RWPE2 (cell line): ENCODE results near the gene IL9.
"Not testable (repeated sequence)": the region's sequence is repeated elsewhere in the genome, so short reads cannot be mapped to it uniquely, and the experiment has no call there.

Experiments
- ATAC-seq: fragments of 200-7000 bp; cut with Tn5 transposase; 3 replicates; pipeline ENCODE4 v1.9.1; 2021; ENCODE audit warnings: low read depth
- DNase-seq: peaks from one replicate; pipeline ENCODE4 v3.0.0-alpha.2; 2020; ENCODE audit warnings: low spot score
- H3K27ac ChIP-seq: fragments of 450-650 bp; 2 replicates; pipeline ENCODE4 v1.5.1; 2017; ENCODE audit warnings: mild to moderate bottlenecking; ENCODE audit not compliant: poor library complexity, severe bottlenecking
- H3K27me3 ChIP-seq: fragments of 250-450 bp; sonication (Bioruptor Pico); 2 replicates; pipeline ENCODE4 v1.5.1; 2021; ENCODE audit warnings: mild to moderate bottlenecking, moderate library complexity; ENCODE audit not compliant: insufficient read depth, poor library complexity, severe bottlenecking
- H3K36me3 ChIP-seq: fragments of 250-450 bp; sonication (Bioruptor Pico); 2 replicates; pipeline ENCODE4 v1.5.1; 2020; ENCODE audit warnings: low read depth, mild to moderate bottlenecking, moderate library complexity
- H3K4me1 ChIP-seq: fragments of 250-450 bp; sonication (Bioruptor Pico); 2 replicates; pipeline ENCODE4 v1.5.1; 2021; ENCODE audit warnings: mild to moderate bottlenecking, moderate library complexity; ENCODE audit not compliant: insufficient read depth, poor library complexity, severe bottlenecking
- H3K4me3 ChIP-seq: fragments of 250-450 bp; sonication (Bioruptor Pico); 2 replicates; pipeline ENCODE4 v1.5.1; 2021; ENCODE audit warnings: mild to moderate bottlenecking, moderate library complexity; ENCODE audit not compliant: severe bottlenecking
- H3K9me3 ChIP-seq: fragments of 250-450 bp; sonication (Bioruptor Pico); 2 replicates; pipeline ENCODE4 v1.5.1; 2021; ENCODE audit warnings: mild to moderate bottlenecking, moderate library complexity; ENCODE audit not compliant: severe bottlenecking
- CTCF ChIP-seq: fragments of 450-650 bp; IDR thresholded peaks from one replicate; pipeline ENCODE4 v1.5.1; 2017; ENCODE audit warnings: mild to moderate bottlenecking, moderate library complexity; ENCODE audit not compliant: poor library complexity, severe bottlenecking

IL9 gene

GRCh38 chr5:135862086-135862485 lies 33.6 kb downstream of the IL9 start:
- Histone ChIP-seq H3K36me3 (no peaks in the 10 kb centered on the region), H3K27me3 (no peaks in the 10 kb centered on the region), H3K27ac (no peak overlapping the region), H3K4me3 (no peak overlapping the region), H3K4me1 (no peaks in the 10 kb centered on the region), H3K9me3 (no peaks in the 10 kb centered on the region)
- TF ChIP-seq CTCF: no peak
- no peak for ATAC-seq
- no peak for DNase-seq

- DNase-seq: no peak
- Histone ChIP-seq H3K4me1 (no peaks in the 10 kb centered on the region), H3K27ac (no peak overlapping the region), H3K27me3 (no peaks in the 10 kb centered on the region), H3K9me3 (no peaks in the 10 kb centered on the region), H3K4me3 (no peak overlapping the region), H3K36me3 (no peaks in the 10 kb centered on the region)
- ATAC-seq: no peak
- no peak for TF ChIP-seq CTCF
Observed at GRCh38 chr5:135861641-135862040, 34.0 kb downstream of the IL9 start.

- no peaks in the 10 kb centered on the region for H3K9me3 ChIP-seq
- DNase-seq (no peak), ATAC-seq (no peak)
Observed at GRCh38 chr5:135859641-135860040, 36.0 kb downstream of the IL9 start.

GRCh38 chr5:135859186-135859585 lies 36.5 kb downstream of the IL9 start:
- H3K4me3 ChIP-seq, H3K27ac ChIP-seq, ATAC-seq, H3K36me3 ChIP-seq, H3K9me3 ChIP-seq, H3K27me3 ChIP-seq, H3K4me1 ChIP-seq, DNase-seq: not testable (repeated sequence)

More at GRCh38 chr5:135859641-135860040, 36.0 kb downstream of the IL9 start:
- Histone ChIP-seq H3K27me3 (no peaks in the 10 kb centered on the region), H3K27ac (no peak overlapping the region), H3K4me3 (no peak overlapping the region), H3K4me1 (no peaks in the 10 kb centered on the region), H3K36me3 (no peaks in the 10 kb centered on the region)
- no peak for TF ChIP-seq CTCF

GRCh38 chr5:135857630-135858311 lies 37.9 kb downstream of the IL9 start:
- DNase-seq (peak; percentile 40), ATAC-seq (no peak; the same call in 2 of the 3 replicates)
- Histone ChIP-seq H3K27ac (no peak overlapping the region), H3K27me3 (no peaks in the 10 kb centered on the region), H3K4me3 (no peak overlapping the region), H3K4me1 (no peaks in the 10 kb centered on the region), H3K36me3 (no peaks in the 10 kb centered on the region), H3K9me3 (no peaks in the 10 kb centered on the region)
- TF ChIP-seq CTCF: no peak
